IPS-18c (cell line): ENCODE data around the gene COL7A1.

Experiments used
- H3K4me3 ChIP-seq: 2 replicates; pipeline ENCODE4 v1.7.0; 2013; ENCODE audit warnings: low read depth, mild to moderate bottlenecking, low read length, moderate library complexity; ENCODE audit not compliant: insufficient read depth
- H3K9me3 ChIP-seq: one replicate; pipeline ENCODE4 v1.6.1; 2013; ENCODE audit warnings: mild to moderate bottlenecking, low read length, moderate library complexity; ENCODE audit not compliant: control insufficient read depth, insufficient read depth

COL7A1 gene

GRCh38 chr3:48572517-48572916 is 22.6 kb downstream of the COL7A1 start:
- no peaks in the 10 kb centered on the region for H3K9me3 ChIP-seq
- no peak overlapping the region for H3K4me3 ChIP-seq

- H3K9me3 ChIP-seq: no peaks in the 10 kb centered on the region
- H3K4me3 ChIP-seq: no peak overlapping the region
Observed at GRCh38 chr3:48571938-48572337, 23.2 kb downstream of the COL7A1 start.

- no peaks in the 10 kb centered on the region for H3K9me3 ChIP-seq
- no peak overlapping the region for H3K4me3 ChIP-seq
Observed at GRCh38 chr3:48569808-48570450, 25.2 kb downstream of the COL7A1 start.

- H3K4me3 ChIP-seq: no peak overlapping the region
Observed at GRCh38 chr3:48569400-48569799, 25.7 kb downstream of the COL7A1 start.

GRCh38 chr3:48568476-48568875 is 26.7 kb downstream of the COL7A1 start:
- no peaks in the 10 kb centered on the region for H3K9me3 ChIP-seq
- no peak overlapping the region for H3K4me3 ChIP-seq

More at GRCh38 chr3:48569400-48569799, 25.7 kb downstream of the COL7A1 start:
- no peaks in the 10 kb centered on the region for H3K9me3 ChIP-seq

- no peaks in the 10 kb centered on the region for H3K9me3 ChIP-seq
- no peak overlapping the region for H3K4me3 ChIP-seq
Observed at GRCh38 chr3:48567500-48567899, 27.6 kb downstream of the COL7A1 start.

- H3K4me3 ChIP-seq: no peak overlapping the region
- H3K9me3 ChIP-seq: no peaks in the 10 kb centered on the region
Observed at GRCh38 chr3:48567090-48567489, 28.0 kb downstream of the COL7A1 start.

- H3K9me3 ChIP-seq: no peaks in the 10 kb centered on the region
- H3K4me3 ChIP-seq: no peak overlapping the region
Observed at GRCh38 chr3:48566401-48566760, 28.7 kb downstream of the COL7A1 start.

- Histone ChIP-seq H3K9me3 (no peaks in the 10 kb centered on the region), H3K4me3 (no peak overlapping the region)
Observed at GRCh38 chr3:48565591-48566400, 29.3 kb downstream of the COL7A1 start.

- Histone ChIP-seq H3K9me3 (no peaks in the 10 kb centered on the region), H3K4me3 (no peak overlapping the region)
Observed at GRCh38 chr3:48565186-48565585, 29.9 kb downstream of the COL7A1 start.

- H3K4me3 ChIP-seq: no peak overlapping the region
- H3K9me3 ChIP-seq: no peaks in the 10 kb centered on the region
Observed at GRCh38 chr3:48564667-48565066, 30.5 kb downstream of the COL7A1 start.

- Histone ChIP-seq H3K4me3 (no peak overlapping the region), H3K9me3 (no peaks in the 10 kb centered on the region)
Observed at GRCh38 chr3:48564022-48564421, 31.1 kb downstream of the COL7A1 start.

GRCh38 chr3:48563382-48563918 is 31.7 kb downstream of the COL7A1 start, which contains the start of gene UCN2:
TSS of gene UCN2 (minus strand) at chr3:48563781. CDS start at chr3:48563124, 657 bp downstream.
- Histone ChIP-seq H3K4me3 (no peak within 1 kb of the TSS), H3K9me3 (no peaks in the 10 kb centered on the region)

GRCh38 chr3:48562367-48563095 is 32.6 kb downstream of the COL7A1 start:
- Histone ChIP-seq H3K9me3 (no peaks in the 10 kb centered on the region), H3K4me3 (no peak overlapping the region)

GRCh38 chr3:48561045-48561736 is 33.9 kb downstream of the COL7A1 start:
- peak overlapping the region; percentile 6; the same call in 1 of the 2 replicates for H3K4me3 ChIP-seq
- H3K9me3 ChIP-seq: no peaks in the 10 kb centered on the region

- peak overlapping the region; percentile 6; the same call in 1 of the 2 replicates for H3K4me3 ChIP-seq
Observed at GRCh38 chr3:48560648-48561018, 34.5 kb downstream of the COL7A1 start.

GRCh38 chr3:48558493-48559134 is 36.5 kb downstream of the COL7A1 start:
- no peaks in the 10 kb centered on the region for H3K9me3 ChIP-seq
- H3K4me3 ChIP-seq: no peak overlapping the region; the same call in 1 of the 2 replicates

More at GRCh38 chr3:48560648-48561018, 34.5 kb downstream of the COL7A1 start:
- no peaks in the 10 kb centered on the region for H3K9me3 ChIP-seq
